Psoas muscle (tissue), 8 donors: Measurements from ENCODE around the gene RPP25L. TPM values are rescaled to one million over a fixed set of nuclear protein-coding genes. Genes with fewer than 3 reads are reported as not detected.

ENCODE experiments used
- ATAC-seq, 4 donors: fragments of 200-7000 bp; cut with Tn5 transposase; one replicate each; pipeline ENCODE4 v1.9.1; 2020; ENCODE audit warnings: moderate library complexity in 3 of 4, mild to moderate bottlenecking in 2 of 4
- DNase-seq, 2 donors: peaks; one replicate each; pipeline ENCODE4 v3.0.0-alpha.2; 2020
- H3K27ac ChIP-seq: fragments of 200-600 bp; one replicate; pipeline ENCODE4 v1.8.0; 2022
- H3K27me3 ChIP-seq, 3 donors: fragments of 200-600 bp in 1 of 3; one replicate each; pipeline versions ENCODE4 v1.6.1 to v1.8.0; 2013 to 2022; ENCODE audit warnings: low read length in 2 of 3, mild to moderate bottlenecking in 2 of 3, moderate library complexity in 1 of 3; ENCODE audit not compliant: insufficient read depth in 3 of 3
- H3K36me3 ChIP-seq, 2 donors: fragments of 200-600 bp in 1 of 2; one replicate each; pipeline versions ENCODE4 v1.6.1 to v1.8.0; 2013 to 2022; ENCODE audit warnings: low read depth in 1 of 2, mild to moderate bottlenecking in 1 of 2, moderate library complexity in 1 of 2; ENCODE audit not compliant: insufficient read depth in 1 of 2
- H3K4me1 ChIP-seq: fragments of 200-600 bp; one replicate; pipeline ENCODE4 v1.8.0; 2022
- H3K4me3 ChIP-seq: fragments of 200-600 bp; one replicate; pipeline ENCODE4 v1.8.0; 2022; ENCODE audit warnings: mild to moderate bottlenecking
- H3K9me3 ChIP-seq: fragments of 200-600 bp; one replicate; pipeline ENCODE4 v1.8.0; 2022
- CTCF ChIP-seq: fragments of 200-600 bp; IDR thresholded peaks from one replicate; pipeline ENCODE4 v1.8.0; 2022; ENCODE audit warnings: antibody characterized with exemption
- WGBS, 3 donors: extraction: QIAGEN DNeasy Blood & Tissue Kit; methylation state at CpG; one replicate each; pipeline versions ENCODE4 v1.1.6 to v1.1.7; 2013; 5-methylcytosine and 5-hydroxymethylcytosine counted together
- intact Hi-C, 2 donors: fragments of 100-400 bp; cut with DNase I; formaldehyde crosslinking; loops; one replicate each; pipeline versions ENCODE4 v1.11.0 to v1.14.2; 2022
- polyA plus RNA-seq, 3 donors: library from polyadenylated mRNA; stranded (reverse); fragments of 200-250 nt; gene quantifications; one replicate each; pipeline ENCODE4 v1.2.3, GENCODE V29; 2013
- total RNA-seq, 4 donors: library from RNA; stranded (reverse); fragmentation: NEBNext Ultra II Directional in 2 of 4; extraction: Animal tissue kit (Norgen Biotek cat#: 25700) in 2 of 4; gene quantifications; one replicate each; pipeline versions ENCODE4 v1.2.1 to v1.2.4, GENCODE V29; 2021 to 2023
- donor health status: healthy with polysubstance abuse.
- donor health status: DM: no; HTN: no; CAD: no; lungs with moderate emphysema.
- donor health status: Bipolar disorder and iron deficiency.
- donor health status: healthy.
- donor health status: DM: yes; HTN: yes; CAD: no.
- donor health status: DM: no; HTN: no; CAD: no.
- donor health status: DM: no; HTN: no; CAD: no.
- donor health status: DM: yes; HTN: yes; CAD: no.

Gene RPP25L
- total and polyA plus RNA-seq, 7 donors: 58.5 to 124 (median 69.7) TPM

GRCh38 chr9:34579104-34579807 lies 32.6 kb downstream of the RPP25L start:
- no peak for TF ChIP-seq CTCF
- H3K27ac ChIP-seq: no peak overlapping the region
- H3K4me1 ChIP-seq: peaks cover 14% of the 10 kb centered on the region
- no peak for DNase-seq
- peaks cover 0 to 4% (median 2%) of the 10 kb centered on the region in 3 donors for H3K27me3 ChIP-seq
- intact Hi-C loops: no loop called here
- no peak overlapping the region for H3K4me3 ChIP-seq
- no peak for ATAC-seq
- 43 to 75% (median 68%) methylated on average over 12 to 17 of the region's 17 CpGs for WGBS, 3 donors
- peaks cover 0 to 30% of the 10 kb centered on the region in 2 donors for H3K36me3 ChIP-seq
- H3K9me3 ChIP-seq: no peaks in the 10 kb centered on the region

GRCh38 chr9:34578241-34579103 lies 33.4 kb downstream of the RPP25L start:
- Histone ChIP-seq H3K36me3 (peaks cover 0 to 30% of the 10 kb centered on the region in 2 donors), H3K9me3 (no peaks in the 10 kb centered on the region), H3K27me3 (peaks cover 0 to 4% (median 2%) of the 10 kb centered on the region in 3 donors), H3K27ac (no peak overlapping the region), H3K4me3 (peak overlapping the region; percentile 33), H3K4me1 (peaks cover 10% of the 10 kb centered on the region)
- intact Hi-C loops: no loop called here
- ATAC-seq (peak; percentile 23 to 50 (median 32)), DNase-seq (no peak)
- TF ChIP-seq CTCF: no peak
- 51 to 59% (median 54%) methylated on average over 27 to 28 of the region's 28 CpGs for WGBS, 3 donors

- WGBS, 3 donors: 32 to 46% (median 36%) methylated on average over 25 to 58 of the region's 62 CpGs
- no peak for TF ChIP-seq CTCF
- Histone ChIP-seq H3K27me3 (peaks cover 0 to 4% (median 2%) of the 10 kb centered on the region in 3 donors), H3K9me3 (no peaks in the 10 kb centered on the region), H3K4me3 (peak overlapping the region; percentile 33), H3K36me3 (peaks cover 0 to 30% of the 10 kb centered on the region in 2 donors), H3K4me1 (peaks cover 10% of the 10 kb centered on the region), H3K27ac (no peak overlapping the region)
- DNase-seq (no peak), ATAC-seq (no peak)
- intact Hi-C loops: no loop called here
Observed at GRCh38 chr9:34577400-34578240, 34.3 kb downstream of the RPP25L start.

- DNase-seq: no peak
Observed at GRCh38 chr9:34576597-34577399, 35.1 kb downstream of the RPP25L start.

More at GRCh38 chr9:34576597-34577399, 35.1 kb downstream of the RPP25L start:
- ATAC-seq: no peak
- intact Hi-C loops: no loop called here
- no peak for TF ChIP-seq CTCF
- Histone ChIP-seq H3K27ac (no peak overlapping the region), H3K9me3 (no peaks in the 10 kb centered on the region), H3K27me3 (peaks cover 0 to 4% (median 2%) of the 10 kb centered on the region in 3 donors), H3K36me3 (peaks cover 0 to 30% of the 10 kb centered on the region in 2 donors), H3K4me3 (no peak overlapping the region), H3K4me1 (peaks cover 9% of the 10 kb centered on the region)
- 73 to 74% (median 74%) methylated on average over 14 of the region's 14 CpGs for WGBS, 3 donors
